Epithelial cell of esophagus (primary cell): ENCODE results near the gene RNF115.
"Not testable (repeated sequence)": the region's sequence is repeated elsewhere in the genome, so short reads cannot be mapped to it uniquely, and the experiment has no call there.

Experiments used
- DNase-seq: peaks from one replicate; pipeline ENCODE4 v3.0.0; 2010; ENCODE audit warnings: low read depth
- H3K4me3 ChIP-seq: 2 replicates; pipeline ENCODE4 v1.5.1; 2011; ENCODE audit warnings: mild to moderate bottlenecking, low read length, control low read depth
- CTCF ChIP-seq: IDR thresholded peaks from 2 replicates; pipeline ENCODE4 v1.5.1; 2011; ENCODE audit warnings: low read depth, mild to moderate bottlenecking, low read length, control low read depth, inconsistent platforms; ENCODE audit not compliant: insufficient read depth; ENCODE audit errors: missing control alignments

Gene RNF115

GRCh38 chr1:145777357-145778145 lies 46.3 kb downstream of the RNF115 start:
- no peak for DNase-seq
- no peak for TF ChIP-seq CTCF

GRCh38 chr1:145773423-145773822 lies 50.5 kb downstream of the RNF115 start:
- TF ChIP-seq CTCF: no peak
- H3K4me3 ChIP-seq: no peak overlapping the region
- no peak for DNase-seq

More at GRCh38 chr1:145777357-145778145, 46.3 kb downstream of the RNF115 start:
- no peak overlapping the region for H3K4me3 ChIP-seq

GRCh38 chr1:145771056-145771455 lies 52.8 kb downstream of the RNF115 start:
- no peak for TF ChIP-seq CTCF
- no peak for DNase-seq

GRCh38 chr1:145768004-145768403 lies 55.9 kb downstream of the RNF115 start:
- DNase-seq, H3K4me3 ChIP-seq: not testable (repeated sequence)

More at GRCh38 chr1:145771056-145771455, 52.8 kb downstream of the RNF115 start:
- no peak overlapping the region for H3K4me3 ChIP-seq

- H3K4me3 ChIP-seq, DNase-seq: not testable (repeated sequence)
Measured at GRCh38 chr1:145766926-145767325, 57.0 kb downstream of the RNF115 start.

GRCh38 chr1:145765585-145766360 lies 58.1 kb downstream of the RNF115 start:
- not testable (repeated sequence) for H3K4me3 ChIP-seq, DNase-seq

- H3K4me3 ChIP-seq, DNase-seq: not testable (repeated sequence)
Measured at GRCh38 chr1:145765127-145765526, 58.8 kb downstream of the RNF115 start.

- not testable (repeated sequence) for H3K4me3 ChIP-seq, DNase-seq
Measured at GRCh38 chr1:145764231-145764940, 59.5 kb downstream of the RNF115 start.

GRCh38 chr1:145762001-145762400 lies 61.9 kb downstream of the RNF115 start:
- not testable (repeated sequence) for H3K4me3 ChIP-seq, DNase-seq

- not testable (repeated sequence) for H3K4me3 ChIP-seq, DNase-seq
Measured at GRCh38 chr1:145761498-145761897, 62.4 kb downstream of the RNF115 start.

- H3K4me3 ChIP-seq, DNase-seq: not testable (repeated sequence)
Measured at GRCh38 chr1:145760395-145760949, 63.4 kb downstream of the RNF115 start.
